NCI-H1105 treated with DMSO at 0.1 percent for 48 hours (cell line): ENCODE results near the gene R3HDM2.

Experiments
- DNase-seq: peaks from one replicate; lab custom pipeline; 2025; lab: John Stamatoyannopoulos, UW

The R3HDM2 gene

DNA sequence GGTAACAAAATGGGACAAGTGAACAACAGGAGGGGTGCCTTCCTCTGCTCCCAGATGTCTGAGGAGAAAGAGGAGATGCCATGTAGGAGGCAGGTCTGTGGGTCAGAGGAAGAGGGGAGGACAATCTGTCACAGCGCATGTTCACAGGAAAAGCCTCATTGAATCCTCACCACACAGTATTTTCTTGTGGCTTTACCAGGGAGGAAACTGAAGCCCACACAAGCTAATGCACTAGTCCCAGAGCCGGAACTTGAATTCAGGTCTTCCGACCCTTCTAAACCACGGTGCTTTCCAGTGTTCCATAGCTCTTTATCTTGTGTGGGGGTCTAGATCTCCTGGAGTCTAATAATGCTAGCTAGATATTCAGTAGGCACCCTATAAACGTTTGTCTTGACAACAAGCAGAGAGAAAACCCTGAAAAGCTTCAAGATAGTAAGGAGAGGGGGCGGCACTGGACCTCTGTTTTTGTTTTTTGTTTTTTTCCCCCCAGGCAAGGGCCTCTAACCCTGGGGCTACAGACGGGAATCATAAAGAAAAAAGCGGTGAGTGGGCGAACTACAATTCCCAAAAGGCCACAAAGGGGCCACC, 201.7 kb downstream of the R3HDM2 start:
- no peak for DNase-seq

DNA sequence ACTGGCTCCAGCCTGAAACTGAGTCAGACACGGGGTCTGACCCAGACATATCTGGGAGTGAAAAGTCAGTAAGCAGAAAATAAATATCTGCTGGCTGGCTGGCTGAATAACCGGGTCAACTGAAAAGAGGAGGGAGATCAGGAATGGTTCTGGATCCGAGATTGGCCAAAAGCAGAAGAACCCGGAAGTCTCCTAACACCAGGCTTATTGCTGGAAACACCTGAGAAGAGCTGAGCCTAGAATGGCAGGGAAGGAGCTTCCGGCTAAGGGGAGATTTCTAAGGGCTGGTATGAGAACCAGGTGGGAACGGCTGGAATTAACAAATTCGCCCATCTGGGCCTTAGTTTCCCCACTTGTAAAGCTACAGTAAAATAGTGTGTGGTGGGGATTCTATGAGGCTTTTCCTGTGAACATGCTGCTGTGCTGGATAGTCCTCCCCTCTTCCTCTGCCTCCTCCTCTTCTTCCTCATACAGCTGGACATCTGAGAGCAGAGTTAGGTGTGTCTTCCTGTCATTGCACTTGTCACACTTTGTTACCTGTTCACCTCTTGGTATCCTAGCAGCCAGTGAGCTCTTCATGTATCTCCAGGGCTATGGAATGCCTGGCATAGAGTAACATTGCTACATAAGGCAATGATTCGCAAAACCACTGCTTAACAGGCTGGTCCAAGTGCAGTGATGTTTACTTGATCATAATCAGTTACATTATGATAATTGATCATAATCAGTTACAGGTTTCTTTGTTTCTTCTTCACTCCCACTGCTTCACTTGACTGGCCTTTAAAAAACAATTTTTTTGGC, 203.3 kb downstream of the R3HDM2 start:
- no peak for DNase-seq

DNA sequence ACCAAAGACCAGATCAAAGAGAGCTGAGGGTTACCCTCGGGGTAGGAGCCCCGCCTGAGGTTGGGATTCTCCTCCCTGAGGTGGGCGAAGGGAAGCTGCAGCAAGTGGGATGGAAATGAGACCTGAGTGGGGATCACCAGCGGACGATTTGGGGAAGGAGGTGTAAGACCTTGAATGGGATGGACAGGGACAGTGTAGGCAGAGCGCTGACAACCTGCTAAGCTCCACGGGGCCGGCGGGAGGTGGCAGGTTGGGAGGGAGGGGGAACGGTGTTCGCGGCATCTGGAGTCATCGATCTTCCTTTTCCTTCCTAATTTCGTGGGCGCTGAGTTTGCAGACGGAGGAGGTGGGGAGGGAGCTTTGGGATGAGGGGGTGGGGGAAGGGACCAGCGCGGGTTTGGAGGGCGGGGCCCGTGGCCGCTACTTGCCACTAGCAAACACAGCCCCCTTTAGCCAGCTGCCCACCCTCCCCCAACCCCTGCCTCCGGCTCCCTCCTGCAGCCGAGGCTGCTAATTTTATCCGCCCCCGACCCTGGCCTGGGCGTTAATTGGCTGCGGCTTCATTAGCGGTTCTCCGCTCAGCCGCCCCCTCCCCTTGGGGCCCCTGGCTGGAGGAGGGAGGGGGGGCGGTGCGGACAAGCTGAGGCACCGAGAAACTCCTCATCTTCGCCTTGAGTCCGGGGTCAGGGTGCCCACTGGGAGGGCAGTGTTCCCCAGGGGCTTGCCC, 204.1 kb downstream of the R3HDM2 start:
- DNase-seq = no peak

DNA sequence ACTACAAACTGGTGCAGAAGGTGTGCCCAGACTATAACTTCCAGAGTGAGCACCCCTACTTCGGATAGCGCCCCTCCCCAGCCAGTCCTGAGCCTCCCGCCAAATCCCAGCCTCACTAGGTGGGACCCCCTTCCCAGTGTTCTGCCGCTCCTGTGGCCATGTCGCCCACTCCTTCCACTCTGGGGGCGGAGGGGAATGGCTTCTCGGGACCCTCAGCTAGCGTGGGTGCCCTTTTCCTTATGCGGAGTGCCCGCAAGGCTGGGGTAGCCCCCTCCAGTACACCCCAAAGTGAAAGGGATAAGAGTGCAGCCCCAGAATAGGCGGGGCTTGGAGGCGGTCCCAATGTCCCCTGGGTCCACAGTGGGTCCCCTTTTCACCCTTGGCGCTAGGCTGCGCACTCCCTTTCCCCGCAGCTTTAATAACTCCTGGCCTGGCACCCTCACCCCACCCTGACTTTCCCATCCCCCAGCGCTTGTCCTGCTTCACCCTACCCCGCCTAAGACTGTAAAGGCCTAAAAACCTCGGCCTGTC, 205.1 kb downstream of the R3HDM2 start:
- no peak for DNase-seq

DNA sequence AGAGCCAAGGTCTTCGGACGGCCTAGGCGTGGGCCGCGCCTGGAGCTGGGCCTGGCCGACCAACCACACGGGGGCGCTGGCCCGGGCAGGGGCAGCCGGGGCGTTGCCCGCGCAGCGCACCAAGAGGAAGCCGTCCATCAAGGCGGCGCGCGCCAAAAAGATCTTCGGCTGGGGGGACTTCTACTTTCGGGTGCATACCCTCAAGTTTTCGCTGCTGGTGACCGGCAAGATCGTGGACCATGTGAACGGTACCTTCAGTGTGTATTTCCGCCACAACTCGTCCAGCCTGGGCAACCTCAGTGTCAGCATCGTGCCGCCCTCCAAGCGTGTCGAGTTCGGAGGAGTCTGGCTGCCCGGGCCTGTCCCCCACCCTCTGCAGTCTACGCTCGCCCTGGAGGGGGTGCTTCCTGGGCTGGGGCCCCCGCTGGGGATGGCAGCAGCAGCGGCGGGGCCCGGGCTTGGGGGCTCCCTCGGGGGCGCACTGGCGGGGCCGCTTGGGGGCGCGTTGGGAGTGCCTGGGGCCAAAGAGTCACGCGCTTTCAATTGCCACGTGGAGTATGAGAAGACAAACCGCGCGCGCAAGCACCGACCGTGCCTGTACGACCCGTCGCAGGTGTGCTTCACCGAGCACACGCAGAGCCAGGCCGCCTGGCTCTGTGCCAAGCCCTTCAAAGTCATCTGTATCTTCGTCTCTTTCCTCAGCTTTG, 205.7 kb downstream of the R3HDM2 start:
- DNase-seq = peak; percentile 10

DNA sequence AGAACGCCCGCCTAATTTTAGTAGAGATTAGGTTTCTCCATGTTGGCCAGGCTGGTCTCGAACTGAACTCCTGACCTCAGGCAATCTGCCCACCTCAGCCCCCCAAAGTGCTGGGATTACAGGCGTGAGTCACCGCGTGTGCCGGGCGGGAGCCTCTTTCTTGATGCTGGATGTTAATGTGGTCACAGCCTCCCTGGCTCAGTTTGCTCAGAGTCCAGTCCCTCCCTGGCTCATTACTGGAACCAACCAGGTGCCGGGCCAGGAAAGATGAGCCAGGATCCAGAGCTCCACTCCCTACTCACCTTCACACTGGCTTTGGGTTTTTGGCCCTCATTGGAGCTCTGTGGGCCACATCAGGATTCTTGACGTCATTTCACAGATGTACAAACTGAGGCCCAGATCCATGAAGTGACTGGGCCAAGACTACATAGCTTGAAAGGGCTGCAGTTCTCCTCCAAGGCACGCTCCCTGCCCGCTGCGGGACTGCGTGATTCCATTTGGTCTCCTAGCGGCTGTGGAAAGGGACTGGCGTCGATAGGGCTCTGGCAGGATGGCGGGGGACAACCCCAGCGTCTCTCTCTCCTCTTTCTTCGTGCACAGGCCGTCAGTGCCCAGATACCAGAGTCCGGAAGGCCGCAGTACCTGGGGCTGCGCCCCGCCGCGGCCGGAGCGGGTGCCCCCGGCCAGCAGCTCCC, 206.4 kb downstream of the R3HDM2 start:
- no peak for DNase-seq

DNA sequence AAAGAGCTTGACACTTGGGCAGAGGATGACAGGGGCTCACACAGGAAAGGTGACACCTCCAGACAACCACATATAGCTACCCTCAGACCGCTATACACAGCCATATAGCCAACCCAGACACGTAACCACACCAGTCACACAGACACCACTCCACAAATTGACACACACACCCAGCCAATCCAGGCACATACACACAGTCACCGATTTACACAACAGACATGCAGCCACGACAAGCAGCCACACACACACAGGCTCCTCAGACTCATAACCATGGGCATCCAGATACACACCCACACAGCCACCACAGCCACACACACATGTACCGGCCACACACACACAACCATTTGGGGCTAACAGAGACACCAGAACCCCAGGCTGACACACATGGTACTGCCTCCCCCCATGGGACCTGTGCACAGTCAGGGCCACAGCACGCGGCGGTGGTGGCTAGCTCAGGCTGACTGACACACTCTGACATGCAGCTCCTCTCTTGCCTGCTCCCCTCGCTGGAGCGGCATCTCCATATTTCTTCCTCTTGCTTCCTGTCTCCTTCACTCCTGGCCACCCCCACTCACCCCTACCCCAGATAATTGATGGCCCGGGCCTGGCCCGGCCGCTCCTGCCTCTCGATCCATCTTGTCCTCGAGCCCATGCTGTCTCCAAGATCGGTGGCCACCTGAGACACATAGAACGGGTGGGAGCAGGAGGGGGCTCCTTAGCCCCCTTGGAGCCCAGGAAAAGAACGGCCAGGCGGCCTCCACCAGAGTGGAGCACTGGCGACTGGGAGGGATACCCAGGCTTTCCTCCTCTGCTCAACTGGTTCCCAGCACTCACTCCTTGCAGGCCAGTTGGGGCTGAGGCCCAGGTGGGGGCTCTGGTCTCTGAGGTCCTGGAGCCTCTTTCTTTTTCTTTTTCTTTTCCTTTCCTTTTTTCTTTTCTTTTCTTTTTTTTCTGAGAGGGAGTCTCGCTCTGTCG, 207.4 kb downstream of the R3HDM2 start:
- DNase-seq = no peak

DNA sequence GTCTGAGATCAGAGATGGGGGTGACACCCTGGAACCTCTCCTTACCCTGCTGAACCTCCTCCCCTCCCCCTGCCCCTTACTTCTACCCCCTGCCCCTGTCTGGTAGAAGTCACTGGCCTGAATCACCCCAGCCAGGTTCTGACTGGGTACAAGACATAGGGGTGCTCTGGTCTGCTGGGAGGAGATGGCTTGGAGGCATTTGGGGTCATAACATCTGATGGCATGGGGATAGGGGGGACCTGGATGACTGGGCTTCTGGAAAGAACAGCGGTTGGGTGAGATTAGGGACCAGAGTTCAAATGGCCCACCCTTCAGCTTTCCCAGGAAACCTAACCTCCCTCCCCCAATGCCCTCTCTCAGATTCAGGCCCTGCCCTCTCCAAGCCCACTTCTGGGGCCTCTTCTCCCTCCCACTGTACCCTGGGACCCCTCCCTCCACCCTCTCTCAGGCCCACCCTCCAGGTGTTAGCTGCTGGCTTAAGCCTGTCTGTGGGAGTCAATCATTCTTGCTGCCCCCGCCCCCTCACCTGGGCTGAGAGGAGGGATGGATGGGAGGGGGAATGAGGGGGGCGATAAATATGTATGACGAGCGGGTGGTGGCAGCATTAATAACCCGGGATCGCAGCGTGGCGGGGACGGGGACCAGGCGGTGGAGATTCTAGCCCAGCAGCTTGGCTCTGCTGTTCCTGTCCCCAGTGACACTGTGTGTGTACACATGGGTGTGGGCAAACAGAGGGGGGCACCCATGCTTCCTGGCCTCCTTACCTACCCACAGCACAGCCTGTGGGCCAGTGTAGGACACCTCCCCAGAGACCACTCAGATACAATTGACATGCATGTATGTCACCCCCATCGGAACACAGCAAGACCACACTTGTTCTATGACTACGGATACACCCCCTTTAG, 208.3 kb downstream of the R3HDM2 start:
- DNase-seq = no peak

DNA sequence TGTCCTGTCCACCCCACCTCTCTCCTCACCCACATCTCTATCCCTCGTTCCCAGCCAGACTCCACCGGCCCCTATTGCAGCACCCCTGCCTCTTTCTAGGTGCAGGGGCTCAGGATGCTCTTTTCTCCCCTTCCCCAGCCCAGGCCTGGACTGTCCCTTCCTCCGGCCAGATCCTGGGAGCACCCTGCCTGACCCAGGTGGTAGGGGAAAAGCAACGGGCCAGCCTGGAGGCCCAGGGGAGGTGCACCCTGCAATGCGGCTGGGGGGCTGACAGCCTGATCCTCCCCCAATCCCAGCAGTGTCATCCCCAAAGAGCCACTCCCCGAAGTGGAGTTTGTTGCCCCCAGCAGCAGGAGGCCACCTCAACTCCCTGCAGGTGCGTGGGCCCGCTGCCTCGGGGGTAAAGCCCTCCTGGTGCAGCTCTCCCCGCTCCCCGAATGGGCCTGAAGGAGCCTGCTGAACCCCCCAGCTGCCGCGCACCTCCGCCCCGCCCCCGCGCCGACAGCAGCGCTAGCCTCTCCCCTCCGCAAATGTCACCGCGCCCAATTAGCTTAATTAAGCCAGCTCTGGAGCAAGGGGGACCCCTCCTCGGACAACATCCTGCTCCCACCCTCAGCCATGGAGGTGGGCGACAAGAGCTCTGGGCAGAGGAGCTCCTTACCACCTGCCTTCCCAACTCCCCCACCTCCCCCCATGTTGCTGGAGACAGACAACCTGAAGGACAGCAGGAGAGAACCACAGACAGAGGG, 209.5 kb downstream of the R3HDM2 start:
- no peak for DNase-seq

DNA sequence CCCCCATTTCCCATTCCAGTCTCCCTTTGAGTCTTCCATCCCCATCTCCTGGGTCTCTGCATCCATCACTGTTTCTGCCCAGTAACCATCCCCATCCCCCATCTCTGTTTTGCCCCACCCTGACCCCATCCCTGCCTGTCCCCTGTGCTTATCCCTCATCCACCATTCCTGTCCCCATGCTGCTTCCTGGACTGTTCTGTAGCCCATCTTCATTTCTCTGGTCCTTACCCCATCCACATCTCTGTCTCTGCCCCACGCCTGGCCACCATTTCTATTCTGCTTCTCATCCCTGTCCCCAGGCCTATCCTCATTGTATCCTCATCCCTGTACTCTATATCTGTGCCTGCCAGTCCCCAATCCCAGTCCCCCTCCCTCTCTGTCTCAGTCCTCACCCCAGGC, 210.1 kb downstream of the R3HDM2 start:
- DNase-seq = no peak

DNA sequence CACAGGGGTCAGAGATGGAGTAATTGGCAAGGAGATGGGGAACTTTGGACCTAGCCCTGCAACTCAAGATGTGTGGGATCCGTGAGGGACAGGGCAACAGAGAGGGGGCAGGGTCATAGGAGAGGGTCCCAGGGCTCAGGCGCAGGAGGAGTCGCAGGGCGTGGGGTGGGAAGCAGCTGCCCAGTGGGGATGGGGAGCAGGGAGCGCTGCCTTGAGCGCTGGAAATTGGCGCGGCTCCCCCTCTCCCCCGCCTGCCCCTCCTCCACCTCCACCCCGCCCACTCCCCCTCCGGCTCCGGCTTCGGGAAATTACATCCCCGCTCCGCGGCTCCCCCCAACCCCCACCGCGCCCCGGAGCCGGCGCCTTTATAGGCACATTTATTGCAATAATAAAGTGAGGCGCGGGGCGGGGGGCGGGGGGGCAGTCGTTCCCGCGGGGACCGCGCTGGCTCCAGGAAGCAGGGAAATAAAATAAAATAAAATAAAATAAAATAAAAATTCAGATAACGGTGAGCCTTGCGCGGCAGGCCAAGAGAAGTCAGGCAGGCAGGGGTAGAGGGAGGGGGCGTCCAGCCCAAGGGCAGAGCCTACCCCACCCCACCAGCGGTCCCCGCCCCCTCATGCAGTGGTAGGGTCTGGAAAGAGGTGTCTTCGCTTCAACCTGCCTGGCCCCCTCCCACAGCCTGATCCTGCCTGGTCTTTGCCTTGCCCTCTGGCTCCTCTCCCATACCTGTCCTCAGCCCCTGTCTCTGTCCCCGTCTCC, 210.7 kb downstream of the R3HDM2 start:
- DNase-seq = no peak

DNA sequence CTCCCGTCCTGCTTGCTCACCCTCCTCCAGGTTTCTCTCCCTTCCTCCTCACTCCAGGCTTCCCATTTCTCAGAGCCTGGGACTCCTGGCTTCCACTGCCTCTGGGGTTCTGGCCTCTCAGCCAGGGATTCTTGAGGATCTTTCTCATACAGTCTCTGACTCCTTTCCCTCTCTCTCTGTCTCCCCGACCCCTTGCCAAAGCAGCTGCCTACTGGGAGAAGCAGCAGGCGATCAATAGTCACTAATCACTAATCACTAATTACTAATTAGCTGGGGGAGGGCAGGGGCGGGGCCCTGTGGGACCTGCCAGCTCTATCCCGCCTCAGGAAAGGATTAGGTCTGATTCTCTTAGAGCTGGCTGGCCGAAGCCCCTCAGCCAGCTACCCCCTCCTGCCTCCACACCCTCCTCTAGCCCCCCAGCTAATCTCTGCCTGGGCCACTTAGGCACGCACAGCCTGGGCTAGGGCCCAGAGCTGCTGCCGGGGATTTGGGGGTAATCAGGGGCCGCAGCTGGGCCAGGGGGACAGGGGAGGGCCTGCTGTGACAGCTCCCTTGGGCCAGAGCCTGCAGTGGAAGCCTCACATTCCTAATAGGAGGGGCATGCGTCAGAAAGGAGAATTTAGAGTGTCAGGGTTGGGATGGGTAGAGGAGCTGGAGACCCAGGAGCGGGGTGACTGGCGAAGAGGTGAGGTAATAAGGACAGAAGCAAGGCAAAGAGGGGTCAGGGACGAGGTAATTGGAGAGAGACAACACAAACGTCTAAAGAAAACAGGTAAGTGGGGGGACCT, 211.4 kb downstream of the R3HDM2 start:
- no peak for DNase-seq

DNA sequence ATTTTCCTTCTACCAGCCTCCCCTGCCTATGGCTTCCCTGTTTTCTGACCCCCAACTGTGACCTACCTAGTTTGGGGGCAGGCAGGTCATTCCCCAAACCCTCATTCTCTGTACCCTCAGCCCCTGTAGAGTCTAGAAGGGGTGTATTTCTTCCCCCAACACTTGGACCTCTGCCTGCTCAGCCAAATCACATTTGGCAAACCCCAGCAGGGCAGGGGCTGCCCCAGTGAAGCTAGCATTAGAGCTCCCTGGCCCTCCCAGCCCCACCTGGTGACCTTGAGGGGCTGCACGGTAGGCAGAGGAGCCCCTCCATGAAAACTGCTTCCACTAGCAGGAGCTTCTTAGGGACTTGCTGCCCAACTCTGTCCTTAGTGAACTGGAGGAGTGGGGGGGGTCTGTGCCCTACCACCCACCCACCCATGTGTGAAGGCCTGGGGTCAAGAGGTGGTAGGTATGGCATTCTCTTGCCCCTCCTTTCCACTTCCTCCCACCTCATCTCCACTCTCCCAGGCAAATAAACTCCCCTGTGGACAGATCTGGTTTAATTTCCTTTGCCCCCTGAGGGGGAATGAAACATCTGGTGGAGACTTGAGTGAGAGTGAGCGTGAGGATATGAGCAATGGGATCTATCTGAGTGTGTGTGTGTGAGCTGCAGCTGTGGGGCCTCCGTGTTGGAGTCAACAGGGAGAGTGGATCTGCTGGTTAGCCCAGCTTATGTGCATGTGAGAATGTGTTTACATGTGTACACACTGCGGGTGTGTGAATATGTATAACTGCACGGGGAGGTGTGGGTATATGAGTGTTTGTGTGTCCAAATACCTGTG, 212.6 kb downstream of the R3HDM2 start:
- DNase-seq = no peak

DNA sequence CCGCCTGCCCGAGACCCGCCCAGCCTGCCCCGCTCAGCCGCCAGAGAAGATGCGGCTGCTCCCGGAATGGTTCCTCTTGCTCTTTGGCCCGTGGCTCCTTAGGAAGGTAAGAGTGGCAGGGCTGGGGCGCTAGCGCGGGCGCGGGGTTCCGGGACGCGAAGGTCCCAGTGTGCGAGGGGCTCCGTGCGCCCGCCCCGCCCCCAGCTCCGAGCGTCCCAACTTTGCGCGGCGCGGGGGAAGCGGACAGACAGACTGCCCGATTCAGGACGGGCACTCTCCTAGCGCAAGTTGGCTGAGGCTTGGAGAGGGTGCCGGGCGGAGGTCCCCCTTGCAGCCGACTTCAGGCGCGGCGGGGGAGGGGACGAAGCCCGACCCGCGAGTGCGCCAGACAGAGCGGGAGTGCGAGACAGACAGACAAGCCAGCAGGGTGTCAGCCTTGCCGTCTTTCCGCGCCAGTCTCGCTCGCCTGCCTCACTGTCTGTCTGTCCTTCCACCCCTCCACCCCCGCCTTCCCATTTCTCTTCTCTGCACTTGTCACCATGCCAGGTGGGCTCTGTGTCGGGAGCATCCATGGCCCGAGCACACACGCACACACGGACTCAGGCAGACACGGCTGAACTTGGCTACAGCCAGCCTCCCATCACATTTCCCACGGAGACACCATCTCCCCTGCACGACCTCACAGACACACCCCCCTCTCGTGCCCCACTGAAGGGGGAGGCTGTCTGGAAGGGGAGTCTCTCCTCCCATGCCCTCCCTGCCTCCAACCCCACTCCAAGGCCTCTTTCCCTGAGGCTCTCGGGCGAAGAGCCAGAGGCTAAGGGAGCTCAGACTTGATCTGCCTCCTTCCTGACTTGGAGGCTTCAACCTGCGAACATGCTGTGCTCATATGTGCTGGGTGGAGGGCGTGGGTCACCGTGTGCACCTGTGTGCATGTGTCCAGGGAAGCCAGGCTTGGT, 213.6 kb downstream of the R3HDM2 start:
- peak; percentile 30 for DNase-seq
